Glutamatergic neuron (in vitro differentiated cells): ENCODE results near the gene CCDC188. TPM values are rescaled to one million over a fixed set of nuclear protein-coding genes. Genes with fewer than 3 reads are reported as not detected.

Experiments used
- DNase-seq: peaks from one replicate; pipeline ENCODE4 v3.0.0; 2022
- H3K27ac Mint-ChIP-seq: one replicate; pipeline ENCODE4 v1.8.0; 2020; ENCODE audit warnings: mild to moderate bottlenecking, mixed read lengths, inconsistent platforms; ENCODE audit not compliant: unreplicated experiment
- H3K27me3 Mint-ChIP-seq: one replicate; pipeline ENCODE4 v1.8.0; 2020; ENCODE audit warnings: mild to moderate bottlenecking, moderate library complexity, mixed read lengths, inconsistent platforms; ENCODE audit not compliant: unreplicated experiment
- H3K36me3 Mint-ChIP-seq: one replicate; pipeline ENCODE4 v1.8.0; 2020; ENCODE audit warnings: mild to moderate bottlenecking, mixed read lengths, inconsistent platforms; ENCODE audit not compliant: unreplicated experiment
- H3K4me1 Mint-ChIP-seq: one replicate; pipeline ENCODE4 v1.8.0; 2020; ENCODE audit warnings: mild to moderate bottlenecking, low read depth, mixed read lengths, inconsistent platforms; ENCODE audit not compliant: unreplicated experiment
- H3K4me3 Mint-ChIP-seq: one replicate; pipeline ENCODE4 v1.8.0; 2020; ENCODE audit warnings: mild to moderate bottlenecking, mixed read lengths, inconsistent platforms; ENCODE audit not compliant: unreplicated experiment
- H3K9me3 Mint-ChIP-seq: one replicate; pipeline ENCODE4 v1.8.0; 2020; ENCODE audit warnings: mild to moderate bottlenecking, moderate library complexity, mixed read lengths, inconsistent platforms; ENCODE audit not compliant: unreplicated experiment
- total RNA-seq: library from RNA; stranded (reverse); fragmentation: NEBNext Ultra II Directional; extraction: Animal tissue kit (Norgen Biotek cat#: 25700); gene quantifications from one replicate; pipeline ENCODE4 v1.2.1, GENCODE V29; 2021; ENCODE audit not compliant: unreplicated experiment
- TF ChIP-seq, protein P1 (sequence below): fragments of 200-600 bp; sonication (generic); IDR thresholded peaks from one replicate; pipeline ENCODE4 v1.5.0; 2021; ENCODE audit not compliant: partially characterized antibody, unreplicated experiment

CCDC188 gene
- total RNA-seq, 1 donor from 2014 or later: 0.54 TPM

DNA sequence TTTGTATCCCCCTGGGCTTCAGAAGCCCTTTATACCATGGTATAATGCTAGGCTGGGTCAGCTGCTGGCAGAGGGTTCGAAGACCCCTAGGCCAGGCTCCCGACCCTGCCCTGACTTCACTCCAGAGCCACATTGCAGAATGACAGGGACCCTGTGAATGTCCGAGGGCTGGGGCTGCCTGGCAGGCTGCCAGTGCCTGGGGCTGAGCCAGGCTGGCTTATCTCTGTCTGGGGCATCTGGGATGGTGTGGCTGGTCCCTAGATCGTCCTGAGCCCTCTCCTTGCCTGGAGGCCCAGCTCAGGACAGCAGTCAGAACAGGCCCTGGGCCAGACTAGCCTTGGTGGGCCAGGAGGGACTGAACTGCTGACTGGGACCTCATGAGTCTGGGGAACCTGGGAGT is 15.6 kb downstream of the CCDC188 start:
- Mint-ChIP-seq H3K4me3 (no peak overlapping the region), H3K4me1 (peaks cover 4% of the 10 kb centered on the region), H3K9me3 (no peaks in the 10 kb centered on the region), H3K27me3 (peaks cover 5% of the 10 kb centered on the region), H3K27ac (no peak overlapping the region), H3K36me3 (no peaks in the 10 kb centered on the region)
- DNase-seq: no peak
- TF ChIP-seq, protein P1, sequence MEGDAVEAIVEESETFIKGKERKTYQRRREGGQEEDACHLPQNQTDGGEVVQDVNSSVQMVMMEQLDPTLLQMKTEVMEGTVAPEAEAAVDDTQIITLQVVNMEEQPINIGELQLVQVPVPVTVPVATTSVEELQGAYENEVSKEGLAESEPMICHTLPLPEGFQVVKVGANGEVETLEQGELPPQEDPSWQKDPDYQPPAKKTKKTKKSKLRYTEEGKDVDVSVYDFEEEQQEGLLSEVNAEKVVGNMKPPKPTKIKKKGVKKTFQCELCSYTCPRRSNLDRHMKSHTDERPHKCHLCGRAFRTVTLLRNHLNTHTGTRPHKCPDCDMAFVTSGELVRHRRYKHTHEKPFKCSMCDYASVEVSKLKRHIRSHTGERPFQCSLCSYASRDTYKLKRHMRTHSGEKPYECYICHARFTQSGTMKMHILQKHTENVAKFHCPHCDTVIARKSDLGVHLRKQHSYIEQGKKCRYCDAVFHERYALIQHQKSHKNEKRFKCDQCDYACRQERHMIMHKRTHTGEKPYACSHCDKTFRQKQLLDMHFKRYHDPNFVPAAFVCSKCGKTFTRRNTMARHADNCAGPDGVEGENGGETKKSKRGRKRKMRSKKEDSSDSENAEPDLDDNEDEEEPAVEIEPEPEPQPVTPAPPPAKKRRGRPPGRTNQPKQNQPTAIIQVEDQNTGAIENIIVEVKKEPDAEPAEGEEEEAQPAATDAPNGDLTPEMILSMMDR: no peak

DNA sequence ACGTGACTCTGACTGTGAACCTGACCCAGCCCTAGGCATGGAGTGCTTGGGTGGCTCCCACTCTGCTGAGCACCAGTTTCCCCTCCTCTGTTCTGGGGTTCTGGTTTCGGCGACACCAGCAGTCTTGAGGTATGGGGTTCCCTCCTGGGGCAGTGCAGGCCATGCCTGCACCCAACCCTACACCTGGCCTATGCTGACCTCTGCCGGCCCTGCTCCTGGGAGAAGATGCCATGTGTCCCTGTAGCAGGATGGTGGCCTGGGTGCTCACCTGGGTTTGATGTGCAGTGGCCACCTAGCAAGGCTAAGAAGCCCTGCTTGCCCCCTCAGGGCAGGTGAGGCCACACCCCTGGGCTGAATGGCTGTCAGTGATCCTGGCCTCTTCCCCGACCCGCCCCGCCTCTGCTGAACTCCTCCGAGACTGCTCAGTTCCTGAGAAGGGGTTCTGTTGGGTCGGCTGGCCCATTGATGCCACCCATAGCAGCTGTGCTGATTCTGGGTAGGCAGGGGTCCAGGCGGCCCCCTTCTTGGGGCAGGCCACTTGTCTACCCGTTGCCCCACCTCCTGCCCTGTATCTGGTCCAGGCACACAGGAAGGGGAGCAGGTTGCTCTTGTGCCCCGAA is 16.8 kb downstream of the CCDC188 start:
- Mint-ChIP-seq H3K36me3 (no peaks in the 10 kb centered on the region), H3K27ac (no peak overlapping the region), H3K4me3 (no peak overlapping the region), H3K4me1 (peaks cover 4% of the 10 kb centered on the region), H3K9me3 (no peaks in the 10 kb centered on the region), H3K27me3 (peaks cover 7% of the 10 kb centered on the region)
- TF ChIP-seq, protein P1: no peak
- DNase-seq: no peak

DNA sequence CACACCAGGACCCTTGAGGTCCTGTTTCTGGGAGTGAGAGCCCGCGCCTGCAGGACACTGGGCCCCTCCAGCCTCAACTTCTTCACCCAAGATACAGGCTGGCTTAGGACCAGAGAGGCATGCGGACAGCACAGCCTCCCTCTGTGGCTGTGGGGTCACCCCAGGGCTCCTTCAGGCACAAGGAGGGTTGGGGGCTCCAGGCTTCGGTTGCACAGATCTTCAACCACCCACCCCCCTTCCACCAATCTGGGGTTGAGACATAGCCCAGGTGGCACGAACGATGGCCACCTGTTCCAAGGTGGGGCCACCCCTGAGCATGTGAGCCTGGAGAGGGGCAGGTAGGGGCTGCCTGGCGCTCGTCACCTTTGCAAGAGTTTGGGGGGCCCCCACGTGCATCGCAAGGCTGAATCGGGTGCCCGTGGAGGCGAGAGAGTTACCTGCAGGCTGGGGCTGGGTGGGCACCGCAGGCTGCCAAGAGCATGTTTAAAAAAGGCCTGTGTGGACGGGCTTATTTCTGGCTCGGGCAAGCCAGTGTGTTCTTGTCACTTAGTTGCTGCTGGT is 18.1 kb downstream of the CCDC188 start:
- Mint-ChIP-seq H3K27ac (no peak overlapping the region), H3K9me3 (no peaks in the 10 kb centered on the region), H3K36me3 (no peaks in the 10 kb centered on the region), H3K4me3 (peak overlapping the region; percentile 57), H3K27me3 (peaks cover 7% of the 10 kb centered on the region), H3K4me1 (peaks cover 4% of the 10 kb centered on the region)
- TF ChIP-seq, protein P1: no peak
- DNase-seq: no peak

DNA sequence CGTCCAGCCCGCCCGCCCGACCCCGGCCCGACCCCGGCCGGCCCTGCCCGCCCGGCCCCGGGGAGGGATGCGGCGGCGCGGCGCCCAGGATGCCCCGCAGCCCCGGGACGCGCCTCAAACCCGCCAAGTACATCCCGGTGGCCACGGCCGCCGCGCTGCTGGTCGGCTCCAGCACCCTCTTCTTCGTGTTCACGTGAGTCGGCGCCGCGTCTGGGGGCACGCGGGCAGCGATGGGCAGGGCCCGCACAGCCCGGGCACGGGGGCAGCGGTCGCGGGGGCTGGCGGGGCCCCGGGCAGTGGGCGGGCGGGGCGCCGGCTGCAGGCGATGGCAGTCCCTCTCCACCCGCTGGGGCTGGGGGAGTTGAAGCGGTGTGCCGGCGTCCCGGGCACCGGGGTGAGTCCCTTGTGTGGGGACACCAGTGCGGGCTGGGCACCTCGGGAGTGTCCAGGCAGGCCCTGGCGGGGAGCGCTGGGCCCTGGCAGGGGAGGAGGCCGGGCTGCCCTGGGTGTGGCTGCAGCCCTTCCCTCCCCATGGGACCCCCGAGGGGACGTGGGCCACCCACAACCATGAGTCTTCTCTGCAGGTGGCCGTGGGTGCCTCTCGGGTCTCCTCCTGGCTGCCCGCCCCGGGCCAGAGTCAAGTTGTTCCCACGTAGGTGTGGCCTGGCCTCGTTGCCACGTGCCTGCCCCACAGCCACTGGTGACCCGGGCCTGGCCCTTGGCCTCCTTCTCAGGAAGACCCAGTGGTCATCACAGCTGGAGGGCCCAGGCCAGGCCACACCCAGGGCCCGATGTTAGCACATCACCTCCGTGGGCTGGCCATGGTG is 18.8 kb downstream of the CCDC188 start:
- peaks cover 7% of the 10 kb centered on the region for H3K27me3 Mint-ChIP-seq
- H3K4me3 Mint-ChIP-seq: peak overlapping the region; percentile 57
- DNase-seq: no peak
- no peaks in the 10 kb centered on the region for H3K36me3 Mint-ChIP-seq
- no peak overlapping the region for H3K27ac Mint-ChIP-seq
- H3K4me1 Mint-ChIP-seq: no peaks in the 10 kb centered on the region
- peaks cover 2% of the 10 kb centered on the region for H3K9me3 Mint-ChIP-seq
- TF ChIP-seq, protein P1: no peak

DNA sequence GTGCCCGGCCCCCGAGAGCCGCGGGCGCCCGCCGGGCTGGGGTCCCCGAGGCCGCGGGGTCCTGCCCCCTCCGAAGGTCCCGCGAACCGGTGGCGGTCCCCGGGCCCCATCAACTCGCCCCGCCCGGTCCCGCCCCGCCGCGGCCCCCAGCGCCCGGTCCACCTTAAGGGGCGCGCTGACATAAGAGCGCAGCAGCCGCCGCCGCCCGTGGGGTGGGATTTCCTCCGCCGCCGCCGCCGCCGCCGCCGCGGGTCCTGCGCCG is 19.3 kb downstream of the CCDC188 start, which contains the start of gene ZDHHC8:
ZDHHC8 (plus strand) TSS at position 208 of the 262 bp plus-strand sequence. CDS start 144 bp downstream, outside the sequence.
- peak within 1 kb of the TSS; percentile 72 for H3K4me3 Mint-ChIP-seq
- DNase-seq: no peak
- no peaks in the 10 kb centered on the region for H3K4me1 Mint-ChIP-seq
- H3K27me3 Mint-ChIP-seq: peaks cover 7% of the 10 kb centered on the region
- H3K27ac Mint-ChIP-seq: no peak within 1 kb of the TSS
- H3K36me3 Mint-ChIP-seq: no peaks in the 10 kb centered on the region
- H3K9me3 Mint-ChIP-seq: peaks cover 2% of the 10 kb centered on the region
- TF ChIP-seq, protein P1: no peak
